ENCODE measurements around the gene POLN.

DNA sequence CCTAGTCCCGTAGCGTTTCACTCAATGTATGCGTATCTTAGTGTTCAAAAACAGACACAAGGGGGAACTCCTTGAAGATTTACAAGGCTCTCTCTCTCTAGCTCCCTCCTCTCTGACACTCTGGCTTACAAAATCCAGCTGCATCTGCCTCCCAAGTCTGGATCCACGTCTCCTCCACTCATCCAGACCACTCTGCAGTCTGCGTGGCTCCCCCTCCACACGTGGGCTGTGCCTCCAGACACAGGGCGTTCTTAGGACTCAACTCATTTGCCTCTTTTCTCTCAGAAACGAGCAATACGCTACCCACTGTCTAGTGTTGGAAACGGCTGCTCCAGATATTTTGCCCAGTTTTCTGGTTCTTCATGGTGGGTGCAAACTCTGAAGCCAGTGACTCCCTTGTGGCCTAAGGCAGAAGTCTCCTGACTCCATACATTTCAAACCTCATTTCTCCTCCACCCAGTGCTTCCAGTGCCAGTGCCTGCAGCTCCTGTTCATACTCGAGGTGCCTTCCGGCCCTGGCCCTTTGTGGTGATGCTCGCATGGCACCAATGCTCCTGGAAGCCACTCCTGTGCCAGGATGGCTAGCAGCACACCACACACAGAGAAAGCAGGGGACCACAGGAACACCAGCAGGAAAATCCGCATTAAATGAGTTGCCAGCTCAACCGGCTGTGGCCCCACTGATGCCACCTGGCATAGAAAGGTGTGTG is 158.7 kb downstream of the POLN start:
- no peak for TF ChIP-seq EZH2 (IDR thresholded peaks at IDR 0.05; ENCODE audit: borderline replicate concordance, low read length)
- TF ChIP-seq, protein P1, sequence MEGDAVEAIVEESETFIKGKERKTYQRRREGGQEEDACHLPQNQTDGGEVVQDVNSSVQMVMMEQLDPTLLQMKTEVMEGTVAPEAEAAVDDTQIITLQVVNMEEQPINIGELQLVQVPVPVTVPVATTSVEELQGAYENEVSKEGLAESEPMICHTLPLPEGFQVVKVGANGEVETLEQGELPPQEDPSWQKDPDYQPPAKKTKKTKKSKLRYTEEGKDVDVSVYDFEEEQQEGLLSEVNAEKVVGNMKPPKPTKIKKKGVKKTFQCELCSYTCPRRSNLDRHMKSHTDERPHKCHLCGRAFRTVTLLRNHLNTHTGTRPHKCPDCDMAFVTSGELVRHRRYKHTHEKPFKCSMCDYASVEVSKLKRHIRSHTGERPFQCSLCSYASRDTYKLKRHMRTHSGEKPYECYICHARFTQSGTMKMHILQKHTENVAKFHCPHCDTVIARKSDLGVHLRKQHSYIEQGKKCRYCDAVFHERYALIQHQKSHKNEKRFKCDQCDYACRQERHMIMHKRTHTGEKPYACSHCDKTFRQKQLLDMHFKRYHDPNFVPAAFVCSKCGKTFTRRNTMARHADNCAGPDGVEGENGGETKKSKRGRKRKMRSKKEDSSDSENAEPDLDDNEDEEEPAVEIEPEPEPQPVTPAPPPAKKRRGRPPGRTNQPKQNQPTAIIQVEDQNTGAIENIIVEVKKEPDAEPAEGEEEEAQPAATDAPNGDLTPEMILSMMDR (IDR thresholded peaks at IDR 0.05; ENCODE audit: low read length) = no peak
